Measurements from ENCODE around the gene AMN.

DNA sequence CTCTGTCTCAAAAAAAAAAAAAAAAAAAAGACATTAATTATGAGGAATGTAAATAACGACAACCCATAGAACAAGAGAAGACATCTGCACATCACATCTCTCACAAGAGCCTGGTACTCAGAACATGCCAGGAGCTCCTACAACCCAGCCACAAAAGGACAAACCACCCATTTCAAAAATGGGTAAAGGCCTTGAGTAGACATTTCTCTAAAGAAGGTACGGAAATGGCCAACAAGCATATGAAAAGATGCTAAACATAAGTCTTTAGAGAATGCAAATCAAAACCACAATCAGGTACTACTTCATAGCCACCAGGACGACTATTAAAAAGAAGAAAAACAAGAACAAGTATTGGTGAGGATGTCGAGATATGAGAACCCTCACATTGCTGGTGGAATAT lies 13.3 kb downstream of the AMN start:
- TF ChIP-seq, protein P1, sequence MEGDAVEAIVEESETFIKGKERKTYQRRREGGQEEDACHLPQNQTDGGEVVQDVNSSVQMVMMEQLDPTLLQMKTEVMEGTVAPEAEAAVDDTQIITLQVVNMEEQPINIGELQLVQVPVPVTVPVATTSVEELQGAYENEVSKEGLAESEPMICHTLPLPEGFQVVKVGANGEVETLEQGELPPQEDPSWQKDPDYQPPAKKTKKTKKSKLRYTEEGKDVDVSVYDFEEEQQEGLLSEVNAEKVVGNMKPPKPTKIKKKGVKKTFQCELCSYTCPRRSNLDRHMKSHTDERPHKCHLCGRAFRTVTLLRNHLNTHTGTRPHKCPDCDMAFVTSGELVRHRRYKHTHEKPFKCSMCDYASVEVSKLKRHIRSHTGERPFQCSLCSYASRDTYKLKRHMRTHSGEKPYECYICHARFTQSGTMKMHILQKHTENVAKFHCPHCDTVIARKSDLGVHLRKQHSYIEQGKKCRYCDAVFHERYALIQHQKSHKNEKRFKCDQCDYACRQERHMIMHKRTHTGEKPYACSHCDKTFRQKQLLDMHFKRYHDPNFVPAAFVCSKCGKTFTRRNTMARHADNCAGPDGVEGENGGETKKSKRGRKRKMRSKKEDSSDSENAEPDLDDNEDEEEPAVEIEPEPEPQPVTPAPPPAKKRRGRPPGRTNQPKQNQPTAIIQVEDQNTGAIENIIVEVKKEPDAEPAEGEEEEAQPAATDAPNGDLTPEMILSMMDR (IDR thresholded peaks at IDR 0.05), result no peak
- no peak for TF ChIP-seq EP300 (IDR thresholded peaks at IDR 0.05)
